ENCODE results near the gene CAMK1G. TPM values are rescaled to one million over a fixed set of nuclear protein-coding genes. Genes with fewer than 3 reads are reported as not detected.

The CAMK1G gene
- total RNA-seq, 4 donors from 2014 or later = 0.51 TPM; not detected in 3

DNA sequence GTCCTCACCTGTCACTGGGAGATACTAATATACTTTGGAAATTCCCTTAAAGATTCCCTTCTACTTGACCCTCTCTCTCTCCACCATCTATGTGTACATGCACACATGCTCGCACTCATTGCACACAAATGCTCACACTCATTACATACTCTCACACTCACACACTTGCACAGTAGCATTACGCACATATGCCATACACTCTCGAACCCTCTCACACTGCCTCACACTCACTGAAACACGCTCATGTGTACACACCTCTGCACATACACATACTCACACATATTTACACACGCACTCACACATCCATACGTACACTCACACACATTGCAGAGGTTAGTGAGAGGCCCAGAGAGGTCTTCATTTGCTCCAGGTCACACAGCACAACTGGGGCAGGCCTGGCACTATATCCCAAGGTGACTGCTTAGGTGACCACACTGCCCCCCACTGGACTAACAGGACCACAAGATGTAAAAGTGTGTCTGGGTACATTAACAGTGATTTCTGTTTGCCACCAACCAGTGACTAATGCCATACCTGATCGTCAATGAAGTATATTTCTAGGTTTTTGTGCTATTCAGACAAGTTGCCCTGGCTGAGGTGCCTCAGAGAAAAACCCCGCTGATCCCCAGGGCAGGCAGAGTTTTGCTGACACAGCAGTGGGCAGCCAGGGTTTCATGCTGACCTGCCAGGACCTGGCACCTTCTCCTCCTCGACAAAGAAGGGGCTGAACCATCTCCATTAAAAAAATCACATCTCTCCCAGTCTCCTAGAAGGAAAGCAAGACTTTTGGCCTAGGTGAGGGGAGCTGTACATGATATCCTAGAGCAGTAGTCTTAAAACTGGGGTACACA is 28.5 kb upstream of the CAMK1G start:
- TF ChIP-seq, protein P1, sequence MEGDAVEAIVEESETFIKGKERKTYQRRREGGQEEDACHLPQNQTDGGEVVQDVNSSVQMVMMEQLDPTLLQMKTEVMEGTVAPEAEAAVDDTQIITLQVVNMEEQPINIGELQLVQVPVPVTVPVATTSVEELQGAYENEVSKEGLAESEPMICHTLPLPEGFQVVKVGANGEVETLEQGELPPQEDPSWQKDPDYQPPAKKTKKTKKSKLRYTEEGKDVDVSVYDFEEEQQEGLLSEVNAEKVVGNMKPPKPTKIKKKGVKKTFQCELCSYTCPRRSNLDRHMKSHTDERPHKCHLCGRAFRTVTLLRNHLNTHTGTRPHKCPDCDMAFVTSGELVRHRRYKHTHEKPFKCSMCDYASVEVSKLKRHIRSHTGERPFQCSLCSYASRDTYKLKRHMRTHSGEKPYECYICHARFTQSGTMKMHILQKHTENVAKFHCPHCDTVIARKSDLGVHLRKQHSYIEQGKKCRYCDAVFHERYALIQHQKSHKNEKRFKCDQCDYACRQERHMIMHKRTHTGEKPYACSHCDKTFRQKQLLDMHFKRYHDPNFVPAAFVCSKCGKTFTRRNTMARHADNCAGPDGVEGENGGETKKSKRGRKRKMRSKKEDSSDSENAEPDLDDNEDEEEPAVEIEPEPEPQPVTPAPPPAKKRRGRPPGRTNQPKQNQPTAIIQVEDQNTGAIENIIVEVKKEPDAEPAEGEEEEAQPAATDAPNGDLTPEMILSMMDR (IDR thresholded peaks at IDR 0.05; ENCODE audit: low read depth) = no peak

DNA sequence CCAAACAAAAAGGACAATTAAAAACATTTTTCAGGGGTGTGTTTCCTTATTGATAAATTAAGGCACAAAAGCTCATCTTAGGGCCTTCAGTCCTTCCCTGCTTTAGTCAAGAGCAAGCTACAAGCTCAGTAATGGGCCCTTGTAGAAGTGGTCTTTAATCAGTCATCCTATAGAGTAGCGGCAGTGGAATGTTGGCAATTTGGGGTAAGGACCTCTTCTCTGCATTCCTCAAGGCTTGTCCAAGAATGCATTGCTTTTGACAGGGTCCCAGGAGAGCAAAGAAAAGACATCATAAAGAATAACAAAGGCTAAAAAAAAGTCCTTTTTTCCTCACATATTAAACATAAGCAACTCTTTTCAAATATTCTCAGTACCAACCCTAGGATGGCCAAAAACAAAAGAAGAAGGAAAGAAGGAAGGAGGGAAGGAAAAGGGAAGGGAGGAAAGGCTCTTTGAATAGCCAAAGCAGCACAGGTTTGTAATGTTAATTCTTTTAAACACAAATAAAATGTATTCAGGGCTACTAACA is 27.3 kb upstream of the CAMK1G start:
- TF ChIP-seq, protein P1 (IDR thresholded peaks at IDR 0.05; ENCODE audit: low read depth) = no peak

DNA sequence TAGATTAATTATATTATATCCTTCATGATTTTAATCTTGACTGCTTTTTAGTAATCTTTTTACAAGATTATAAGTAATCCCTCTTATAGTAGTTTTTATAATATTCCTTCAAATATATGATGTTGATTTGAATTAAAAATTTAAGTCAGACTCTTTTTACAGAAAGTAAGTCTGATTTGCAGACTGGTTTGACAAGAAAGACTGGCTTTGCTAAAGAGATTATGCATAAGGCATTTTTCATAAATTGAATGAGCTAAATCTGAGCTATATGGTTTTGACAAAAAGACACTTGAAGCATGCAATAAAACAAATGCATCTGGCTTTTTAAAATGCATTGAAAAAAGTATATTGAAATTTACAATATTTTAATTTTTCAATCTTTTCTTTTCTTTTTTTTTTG is 26.3 kb upstream of the CAMK1G start:
- TF ChIP-seq, protein P1 (IDR thresholded peaks at IDR 0.05; ENCODE audit: low read depth) = no peak

DNA sequence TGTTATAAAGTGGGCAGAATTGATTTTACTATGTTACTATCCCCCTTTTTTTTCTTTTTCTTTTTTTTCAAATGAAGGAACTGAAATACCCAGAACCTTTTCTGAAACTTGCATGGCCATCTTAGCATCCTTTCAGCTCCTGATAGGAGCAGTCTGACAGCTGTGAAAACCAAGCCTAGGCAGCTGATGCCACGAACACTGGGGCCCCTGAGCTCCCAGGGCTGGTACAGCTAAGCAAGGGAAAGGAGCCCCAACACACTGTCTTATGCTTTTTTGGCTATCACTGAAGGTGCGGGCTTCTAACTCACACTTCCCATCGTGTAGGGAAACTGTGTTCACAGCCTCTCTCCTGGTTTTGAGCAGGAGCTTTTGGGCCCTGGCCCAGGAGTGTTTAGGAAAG is 23.0 kb upstream of the CAMK1G start:
- TF ChIP-seq, protein P1 (IDR thresholded peaks at IDR 0.05; ENCODE audit: low read depth) = no peak

DNA sequence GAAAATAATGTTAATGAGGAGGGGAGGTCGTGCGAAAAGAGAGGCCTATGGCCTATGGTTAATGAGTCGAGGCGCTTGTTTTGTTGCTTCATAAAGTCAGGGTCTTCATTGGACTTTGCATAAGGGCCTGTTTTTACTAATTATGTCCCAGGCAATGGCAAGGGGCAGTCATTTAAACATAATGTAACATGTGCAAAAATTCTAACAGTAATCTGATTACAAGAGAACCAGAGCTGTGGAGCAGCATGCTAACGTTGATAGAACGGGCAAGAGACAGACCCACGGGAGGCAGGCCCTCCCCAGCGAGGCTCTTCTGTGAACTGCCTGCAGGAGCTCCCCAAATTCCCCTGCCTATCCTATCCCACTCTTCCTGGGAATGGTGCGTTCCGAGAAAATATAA is 22.6 kb upstream of the CAMK1G start:
- TF ChIP-seq, protein P1 (IDR thresholded peaks at IDR 0.05; ENCODE audit: low read depth) = no peak

DNA sequence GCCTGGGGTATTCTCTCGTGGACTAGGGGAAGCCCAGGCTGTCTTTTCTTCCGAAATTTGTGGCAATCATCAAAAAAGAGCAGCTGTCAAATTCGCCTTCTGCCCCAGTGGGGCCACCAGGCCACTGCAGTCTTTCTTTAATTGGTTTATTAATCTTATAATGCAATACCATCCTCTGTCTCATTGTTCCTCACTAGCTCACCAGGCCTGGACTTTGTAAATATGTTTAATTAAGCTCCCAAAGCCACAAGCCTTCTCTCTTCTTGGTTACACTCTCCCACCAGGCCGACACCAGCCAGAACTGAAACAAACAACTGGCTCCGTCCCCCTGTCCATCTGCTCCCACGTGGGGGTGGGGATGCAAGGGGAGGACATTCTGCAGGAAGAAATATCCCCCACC is 22.0 kb upstream of the CAMK1G start:
- TF ChIP-seq, protein P1 (IDR thresholded peaks at IDR 0.05; ENCODE audit: low read depth) = no peak

DNA sequence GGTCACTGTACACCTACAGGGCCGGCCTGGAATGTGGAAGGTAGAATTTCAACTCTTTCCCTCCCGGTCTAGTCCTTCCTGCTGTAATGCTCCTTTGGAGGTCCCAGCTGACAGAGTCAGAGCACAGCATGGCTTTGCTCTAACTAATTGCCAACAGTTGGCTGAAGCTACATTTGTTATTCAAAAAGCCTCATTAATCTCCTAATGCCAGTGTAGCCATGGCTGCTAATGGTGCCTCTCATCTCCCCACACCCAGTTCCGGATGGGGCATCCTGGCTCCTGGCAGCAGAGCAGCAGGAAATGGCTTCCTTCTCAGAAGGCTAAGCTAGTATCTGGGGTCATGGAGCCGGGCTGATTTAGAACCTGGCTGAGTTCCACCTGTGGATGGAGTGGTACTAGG is 18.7 kb upstream of the CAMK1G start:
- TF ChIP-seq, protein P1 (IDR thresholded peaks at IDR 0.05; ENCODE audit: low read depth) = no peak
